ENCODE data around the gene UCMA.

Gene UCMA

DNA sequence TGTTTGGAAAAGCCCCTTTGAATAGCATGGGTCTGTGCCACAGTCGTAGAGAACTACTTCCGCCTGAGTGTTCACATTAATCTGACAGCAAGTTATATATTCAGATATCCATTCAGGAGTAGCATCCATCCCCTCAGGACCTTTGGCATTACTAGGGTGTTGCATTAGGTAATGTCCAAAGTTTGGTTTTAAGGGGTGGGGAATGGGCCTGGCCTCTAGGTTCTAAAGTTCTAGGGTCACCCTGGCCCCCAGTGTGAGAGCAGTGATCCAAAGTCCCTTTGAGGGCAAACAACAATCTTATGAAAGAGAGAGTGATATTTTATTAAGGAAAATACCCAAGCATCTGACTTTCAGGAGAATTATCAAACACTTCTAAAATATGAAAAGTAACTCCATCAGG, 60.6 kb downstream of the UCMA start:
- no peak overlapping the region for H3K4me3 ChIP-seq (ENCODE audit: low read depth, low read length)
- TF ChIP-seq CTCF (IDR thresholded peaks at IDR 0.05; ENCODE audit: borderline replicate concordance, insufficient read depth, low read depth, low read length): no peak

All from GM12875 (cell line).